ENCODE results near the gene IL20RA. TPM values are rescaled to one million over a fixed set of nuclear protein-coding genes. Genes with fewer than 3 reads are reported as not detected.
A peak's percentile ranks its signal among the peaks of the same experiment; 100 is the strongest.
"Not testable (repeated sequence)": the region's sequence is repeated elsewhere in the genome, so short reads cannot be mapped to it uniquely, and the experiment has no call there.

The IL20RA gene, protein sequence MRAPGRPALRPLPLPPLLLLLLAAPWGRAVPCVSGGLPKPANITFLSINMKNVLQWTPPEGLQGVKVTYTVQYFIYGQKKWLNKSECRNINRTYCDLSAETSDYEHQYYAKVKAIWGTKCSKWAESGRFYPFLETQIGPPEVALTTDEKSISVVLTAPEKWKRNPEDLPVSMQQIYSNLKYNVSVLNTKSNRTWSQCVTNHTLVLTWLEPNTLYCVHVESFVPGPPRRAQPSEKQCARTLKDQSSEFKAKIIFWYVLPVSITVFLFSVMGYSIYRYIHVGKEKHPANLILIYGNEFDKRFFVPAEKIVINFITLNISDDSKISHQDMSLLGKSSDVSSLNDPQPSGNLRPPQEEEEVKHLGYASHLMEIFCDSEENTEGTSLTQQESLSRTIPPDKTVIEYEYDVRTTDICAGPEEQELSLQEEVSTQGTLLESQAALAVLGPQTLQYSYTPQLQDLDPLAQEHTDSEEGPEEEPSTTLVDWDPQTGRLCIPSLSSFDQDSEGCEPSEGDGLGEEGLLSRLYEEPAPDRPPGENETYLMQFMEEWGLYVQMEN
- total RNA-seq (2014; rRNA removed; shearing (Covaris generic)), result not detected in 2 replicates

DNA sequence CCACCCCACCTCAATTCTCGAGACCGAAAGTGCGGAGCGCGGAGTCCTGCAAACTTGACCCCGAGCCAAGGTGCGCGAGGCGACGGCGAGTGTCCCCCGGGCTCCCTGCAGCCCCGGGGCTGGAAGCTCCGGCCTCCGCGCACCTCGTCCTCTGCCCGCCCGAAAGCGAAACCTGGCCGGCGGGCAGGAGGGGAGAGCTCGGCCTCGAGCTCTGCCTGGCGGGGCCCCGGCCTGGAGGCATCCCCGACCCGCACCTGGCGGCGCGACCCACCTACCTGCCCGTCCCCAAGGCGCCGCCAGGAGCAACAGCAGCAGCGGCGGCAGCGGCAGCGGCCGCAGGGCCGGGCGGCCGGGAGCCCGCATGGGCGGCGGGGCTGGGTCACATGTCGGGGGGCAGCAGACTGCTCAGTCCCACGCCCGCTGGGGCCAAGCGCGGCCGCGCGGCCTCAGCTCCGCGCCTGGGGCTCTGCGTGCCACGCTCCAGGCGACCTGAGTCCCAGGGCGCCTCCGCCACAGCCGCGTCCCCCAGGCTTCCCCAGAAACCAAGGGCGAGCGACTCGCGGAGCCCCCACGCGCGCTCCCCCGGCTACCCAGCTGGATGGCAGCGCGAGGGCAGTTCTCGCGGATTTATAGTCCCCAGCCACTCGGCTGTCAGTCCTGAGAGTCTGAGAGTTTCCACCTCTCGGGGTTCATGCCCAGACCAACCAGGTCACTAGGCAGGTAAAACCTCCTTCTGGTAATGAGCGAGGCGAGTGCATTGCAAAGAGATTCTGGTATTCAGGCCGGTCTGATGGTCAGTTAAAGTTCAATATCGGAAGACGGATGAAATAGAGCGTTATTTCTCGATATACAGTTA lies at the start of gene IL20RA:
Gene IL20RA (minus strand): TSS at position 600 of the 856 bp plus-strand sequence. CDS start 237 bp downstream, at position 363.
- no peak for DNase-seq (ENCODE audit: low spot score)

- no peak for DNase-seq (ENCODE audit: low spot score)
Observed at GRCh38 chr6:137093183-137094069, 48.7 kb upstream of the IL20RA start.

DNA sequence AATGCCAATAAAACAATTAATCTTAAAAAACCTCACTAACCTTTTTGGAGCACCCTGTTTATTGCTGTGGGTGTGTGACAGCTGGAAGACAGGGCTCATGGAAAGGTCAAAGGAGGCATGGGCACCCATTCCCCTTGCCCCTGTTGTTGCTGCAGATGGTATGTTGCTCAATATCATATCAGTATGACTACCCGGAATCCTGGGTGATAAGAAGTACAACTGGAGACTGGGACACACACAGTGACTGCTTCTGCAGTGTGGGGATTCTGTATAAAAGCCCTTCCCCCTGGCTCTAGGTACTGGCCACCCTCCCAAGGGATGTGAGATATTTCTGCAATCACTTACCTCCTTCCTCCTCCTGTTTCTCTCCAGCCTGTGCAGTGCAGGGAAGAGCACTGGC lies 47.3 kb upstream of the IL20RA start:
- no peak for DNase-seq (ENCODE audit: low spot score)

- DNase-seq (ENCODE audit: low spot score), result no peak
Observed at GRCh38 chr6:137089305-137089704, 44.5 kb upstream of the IL20RA start.

GRCh38 chr6:137087902-137088301 lies 43.1 kb upstream of the IL20RA start:
- no peak for DNase-seq (ENCODE audit: low spot score)

GRCh38 chr6:137086031-137086430 lies 41.3 kb upstream of the IL20RA start:
- no peak for DNase-seq (ENCODE audit: low spot score)

GRCh38 chr6:137084865-137085617 lies 40.3 kb upstream of the IL20RA start:
- DNase-seq (ENCODE audit: low spot score), result no peak

DNA sequence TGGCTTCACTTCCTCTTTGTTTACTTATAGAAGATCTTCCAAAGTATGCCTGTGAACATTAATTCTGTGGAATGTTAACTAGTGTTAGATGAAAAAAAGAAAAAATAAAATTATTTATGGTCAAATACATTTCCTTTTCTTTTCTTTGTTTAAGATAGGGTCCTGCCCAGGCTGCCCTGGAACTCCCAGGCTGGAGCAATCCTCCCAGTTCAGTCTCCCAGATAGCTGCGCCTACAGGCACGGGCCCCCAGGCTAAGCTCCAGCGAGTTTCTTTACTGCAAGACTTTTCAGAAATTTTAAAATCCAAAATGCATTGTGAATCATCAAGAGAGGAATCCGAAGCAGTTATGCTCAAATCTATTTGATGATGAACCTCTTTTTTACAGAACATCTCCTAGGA lies 39.3 kb upstream of the IL20RA start:
- DNase-seq (ENCODE audit: low spot score), result no peak

- DNase-seq (ENCODE audit: low spot score), result no peak
Observed at GRCh38 chr6:137081997-137082396, 37.2 kb upstream of the IL20RA start.

GRCh38 chr6:137080711-137081110 lies 35.9 kb upstream of the IL20RA start:
- DNase-seq (ENCODE audit: low spot score), result no peak

- peak; percentile 63 for DNase-seq (ENCODE audit: low spot score)
Observed at GRCh38 chr6:137076277-137077068, 31.7 kb upstream of the IL20RA start.

GRCh38 chr6:137075790-137076189 lies 31.0 kb upstream of the IL20RA start:
- not testable (repeated sequence) for DNase-seq (ENCODE audit: low spot score)

- no peak for DNase-seq (ENCODE audit: low spot score)
Observed at GRCh38 chr6:137070303-137070702, 25.5 kb upstream of the IL20RA start.

- DNase-seq (ENCODE audit: low spot score), result no peak
Observed at GRCh38 chr6:137067399-137067798, 22.6 kb upstream of the IL20RA start.

GRCh38 chr6:137058037-137058436 lies 13.3 kb upstream of the IL20RA start:
- no peak for DNase-seq (ENCODE audit: low spot score)

GRCh38 chr6:137056121-137056880 lies 11.5 kb upstream of the IL20RA start:
- DNase-seq (ENCODE audit: low spot score), result peak; percentile 83

GRCh38 chr6:137051790-137052472 lies 7.2 kb upstream of the IL20RA start:
- peak; percentile 46 for DNase-seq (ENCODE audit: low spot score)

- DNase-seq (ENCODE audit: low spot score), result no peak
Observed at GRCh38 chr6:137049095-137049494, 4.3 kb upstream of the IL20RA start.
